Activated CD4-positive, alpha-beta T cell treated with anti-CD3 and anti-CD28 coated beads, Interleukin-2, amount 50 U/mL, for 24 hours (primary cell): ENCODE measurements around the gene SEMA6B.
"Not testable (repeated sequence)": the region's sequence is repeated elsewhere in the genome, so short reads cannot be mapped to it uniquely, and the experiment has no call there.

Experiments used
- DNase-seq, 2 donors: peaks; one replicate each; pipeline ENCODE4 v3.0.0-alpha.2; 2020; ENCODE audit warnings: low read depth in 1 of 2, low spot score in 1 of 2

Gene SEMA6B

GRCh38 chr19:4559569-4559968 is at the start of gene SEMA6B:
TSS of gene SEMA6B (minus strand) at chr19:4559684. CDS start at chr19:4558457, 1,227 bp downstream.
- DNase-seq: no peak

- no peak for DNase-seq
Measured at GRCh38 chr19:4606921-4607678, 47.6 kb upstream of the SEMA6B start.

GRCh38 chr19:4606181-4606580 is 46.7 kb upstream of the SEMA6B start:
- DNase-seq: no peak

GRCh38 chr19:4604912-4605311 is 45.4 kb upstream of the SEMA6B start:
- no peak for DNase-seq

GRCh38 chr19:4602915-4603314 is 43.4 kb upstream of the SEMA6B start:
- DNase-seq: no peak

GRCh38 chr19:4602173-4602788 is 42.8 kb upstream of the SEMA6B start:
- DNase-seq: no peak

- no peak for DNase-seq
Measured at GRCh38 chr19:4600893-4601292, 41.4 kb upstream of the SEMA6B start.

GRCh38 chr19:4600082-4600481 is 40.6 kb upstream of the SEMA6B start:
- no peak for DNase-seq

GRCh38 chr19:4598712-4599111 is 39.2 kb upstream of the SEMA6B start:
- DNase-seq: no peak

GRCh38 chr19:4597975-4598671 is 38.6 kb upstream of the SEMA6B start:
- DNase-seq: peak in 1 of 2 donors; percentile 18

GRCh38 chr19:4597278-4597974 is 37.9 kb upstream of the SEMA6B start:
- no peak for DNase-seq

- no peak for DNase-seq
Measured at GRCh38 chr19:4596033-4596904, 36.8 kb upstream of the SEMA6B start.

- DNase-seq: not testable (repeated sequence)
Measured at GRCh38 chr19:4595158-4595557, 35.7 kb upstream of the SEMA6B start.

- DNase-seq: no peak
Measured at GRCh38 chr19:4594201-4594600, 34.7 kb upstream of the SEMA6B start.

- no peak for DNase-seq
Measured at GRCh38 chr19:4593409-4593851, 33.9 kb upstream of the SEMA6B start.

- no peak for DNase-seq
Measured at GRCh38 chr19:4592445-4592844, 33.0 kb upstream of the SEMA6B start.

- no peak for DNase-seq
Measured at GRCh38 chr19:4591320-4591719, 31.8 kb upstream of the SEMA6B start.

GRCh38 chr19:4590559-4590958 is 31.1 kb upstream of the SEMA6B start:
- no peak for DNase-seq

GRCh38 chr19:4589579-4590410 is 30.3 kb upstream of the SEMA6B start:
- no peak for DNase-seq
